Right lobe of liver (tissue), 4 donors: ENCODE measurements around the gene LINC00632.

Experiments used
- CTCF ChIP-seq, 4 donors: fragments of 200-600 bp in 3 of 4; fragments of 450-650 bp in 1 of 4; IDR thresholded peaks; one replicate each; pipeline versions ENCODE4 v1.5.1 to v1.8.0; 2016 to 2022; ENCODE audit warnings: antibody characterized with exemption in 4 of 4, mild to moderate bottlenecking in 2 of 4
- POLR2A ChIP-seq: fragments of 450-650 bp; IDR thresholded peaks from one replicate; pipeline ENCODE4 v1.6.1; 2017; ENCODE audit warnings: antibody characterized with exemption, mild to moderate bottlenecking
- donor health status: DM: no; HTN: no; CAD: no.
- donor health status: DM: no; HTN: no; CAD: no.
- donor health status: DM: no; HTN: yes; CAD: no.

GRCh38 chrX:140713174-140713539, 3.6 kb downstream of the LINC00632 start:
- TF ChIP-seq CTCF (IDR thresholded peaks at IDR 0.05) (no peak), POLR2A (no peak)
